Cardiac muscle cell (in vitro differentiated cells and primary cell): ENCODE measurements around the gene TMEM43. TPM values are rescaled to one million over a fixed set of nuclear protein-coding genes. Genes with fewer than 3 reads are reported as not detected.
A peak's percentile ranks its signal among the peaks of the same experiment; 100 is the strongest.

Experiments
- DNase-seq, 2 donors: peaks; one replicate each; pipeline versions ENCODE4 v3.0.0 to v3.0.0-alpha.2; 2010 to 2017; ENCODE audit warnings: low read depth in 1 of 2, low spot score in 1 of 2
- H3K27ac ChIP-seq: fragments of 200-600 bp; sonication (generic); 2 replicates; pipeline ENCODE4 v1.5.1; 2016
- H3K27me3 ChIP-seq: fragments of 200-600 bp; sonication (generic); 2 replicates; pipeline ENCODE4 v1.6.0; 2016; ENCODE audit warnings: control low read depth
- H3K36me3 ChIP-seq: fragments of 200-600 bp; sonication (generic); 2 replicates; pipeline ENCODE4 v1.5.1; 2016; ENCODE audit warnings: control low read depth
- H3K4me1 ChIP-seq: fragments of 200-600 bp; sonication (generic); 2 replicates; pipeline ENCODE4 v1.8.1; 2017; ENCODE audit warnings: low read depth, mild to moderate bottlenecking, mixed run types
- H3K4me3 ChIP-seq: fragments of 200-600 bp; sonication (generic); 2 replicates; pipeline ENCODE4 v1.5.1; 2016; ENCODE audit warnings: mild to moderate bottlenecking
- H3K9me3 ChIP-seq: fragments of 200-600 bp; sonication (generic); 2 replicates; pipeline ENCODE4 v1.5.1; 2017; ENCODE audit warnings: low read depth, mild to moderate bottlenecking, control low read depth
- CTCF ChIP-seq: IDR thresholded peaks from 2 replicates; pipeline ENCODE4 v1.5.1; 2012; ENCODE audit warnings: low read depth, mild to moderate bottlenecking, low read length
- polyA plus RNA-seq: library from polyadenylated mRNA; unstranded; fragments of >200 nt; fragmentation: Nextera tagmentation; extraction: Ambion mirVana; gene quantifications from 2 replicates; pipeline ENCODE4 v1.2.1, GENCODE V29; 2016
- total RNA-seq: library from RNA; depleted of rRNA; stranded (reverse); fragments of >200 nt; gene quantifications from 2 replicates; pipeline ENCODE4 v1.2.3, GENCODE V29; 2016

The TMEM43 gene
- total and polyA plus RNA-seq, 2 experiments from 2014 or later, result 21.5 to 27.4 TPM

GRCh38 chr3:14137445-14137844 is 12.6 kb downstream of the TMEM43 start:
- H3K4me3 ChIP-seq, result no peak overlapping the region
- H3K27ac ChIP-seq, result peak overlapping the region; percentile 68
- no peak for TF ChIP-seq CTCF
- H3K36me3 ChIP-seq, result peaks cover 18% of the 10 kb centered on the region
- H3K4me1 ChIP-seq, result peaks cover 16% of the 10 kb centered on the region
- no peaks in the 10 kb centered on the region for H3K27me3 ChIP-seq
- no peak for DNase-seq
- H3K9me3 ChIP-seq, result no peaks in the 10 kb centered on the region

GRCh38 chr3:14138109-14138877 is 13.4 kb downstream of the TMEM43 start:
- no peak for TF ChIP-seq CTCF

GRCh38 chr3:14138878-14139655 is 14.2 kb downstream of the TMEM43 start:
- H3K4me1 ChIP-seq, result peaks cover 22% of the 10 kb centered on the region
- H3K36me3 ChIP-seq, result peaks cover 3% of the 10 kb centered on the region
- no peak for DNase-seq
- no peak for TF ChIP-seq CTCF
- H3K27me3 ChIP-seq, result no peaks in the 10 kb centered on the region
- H3K27ac ChIP-seq, result no peak overlapping the region
- H3K9me3 ChIP-seq, result no peaks in the 10 kb centered on the region
- H3K4me3 ChIP-seq, result no peak overlapping the region

More at GRCh38 chr3:14138109-14138877, 13.4 kb downstream of the TMEM43 start:
- Histone ChIP-seq H3K27ac (peak overlapping the region; percentile 1), H3K27me3 (no peaks in the 10 kb centered on the region), H3K4me3 (no peak overlapping the region), H3K4me1 (peaks cover 19% of the 10 kb centered on the region), H3K9me3 (no peaks in the 10 kb centered on the region), H3K36me3 (peaks cover 9% of the 10 kb centered on the region)
- peak in 1 of 2 donors; percentile 29 for DNase-seq

- Histone ChIP-seq H3K4me1 (peaks cover 29% of the 10 kb centered on the region), H3K27ac (no peak overlapping the region), H3K27me3 (no peaks in the 10 kb centered on the region), H3K36me3 (peaks cover under 1% of the 10 kb centered on the region), H3K4me3 (no peak overlapping the region), H3K9me3 (no peaks in the 10 kb centered on the region)
- peak in 1 of 2 donors; percentile 18 for DNase-seq
- no peak for TF ChIP-seq CTCF
Observed at GRCh38 chr3:14139771-14140170, 14.9 kb downstream of the TMEM43 start.

GRCh38 chr3:14140668-14141067 is 15.8 kb downstream of the TMEM43 start:
- peaks cover 2% of the 10 kb centered on the region for H3K36me3 ChIP-seq
- DNase-seq, result no peak

More at GRCh38 chr3:14140668-14141067, 15.8 kb downstream of the TMEM43 start:
- no peaks in the 10 kb centered on the region for H3K9me3 ChIP-seq
- H3K4me1 ChIP-seq, result peaks cover 33% of the 10 kb centered on the region
- no peaks in the 10 kb centered on the region for H3K27me3 ChIP-seq
- no peak overlapping the region for H3K4me3 ChIP-seq
- no peak for TF ChIP-seq CTCF
- H3K27ac ChIP-seq, result no peak overlapping the region
